GM19397 (cell line): Measurements from ENCODE around the gene VRK2.

Source experiments
- ATAC-seq: cut with Tn5 transposase; IDR thresholded peaks from one replicate; pipeline ENCODE4 v1.9.1; 2021; ENCODE audit warnings: mild to moderate bottlenecking, moderate library complexity; ENCODE audit not compliant: unreplicated experiment

VRK2 gene

DNA sequence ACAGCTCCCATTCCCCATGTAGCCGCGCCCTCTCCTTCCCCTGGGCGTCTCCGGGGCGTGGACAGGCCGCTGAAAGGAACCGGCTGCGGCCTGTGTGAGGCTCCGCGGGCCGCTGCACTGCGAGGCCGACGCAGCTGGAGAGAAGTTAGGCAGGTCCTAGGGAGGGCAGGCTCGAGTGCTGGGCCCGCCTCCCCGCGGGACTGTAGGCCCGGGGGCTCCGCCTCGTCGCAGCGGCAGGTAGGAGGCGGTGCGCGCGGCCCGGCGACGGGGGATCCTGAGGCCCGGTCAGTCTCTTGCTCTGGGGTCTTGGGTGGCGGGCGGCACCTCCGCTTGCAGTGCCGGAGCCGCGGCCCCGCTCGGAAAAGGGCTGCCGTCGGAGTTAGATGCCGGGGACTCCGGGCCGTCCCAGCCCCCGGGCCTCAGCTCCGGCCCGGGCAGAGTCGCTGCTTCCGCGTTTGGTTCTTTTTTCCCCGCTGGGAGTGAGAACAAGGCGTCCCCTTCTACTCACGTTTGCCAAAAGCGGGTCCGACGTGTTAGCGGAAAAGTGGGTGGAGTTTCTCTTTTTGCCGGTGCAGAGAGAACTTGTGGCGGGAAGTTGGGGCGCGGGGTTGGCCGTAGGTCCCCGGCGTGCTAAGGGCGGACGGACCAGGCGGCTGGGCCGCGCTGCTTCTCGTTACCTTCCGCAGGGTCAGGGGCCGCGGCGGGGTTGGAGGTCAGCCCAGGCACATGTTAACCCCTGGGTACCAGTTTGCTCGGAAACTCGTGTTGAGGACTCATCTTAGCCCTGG lies at the start of gene VRK2:
TSS of gene VRK2 (plus strand) at position 222 of the 788 bp plus-strand sequence. CDS start 2,026 bp downstream, outside the sequence.
- peak; percentile 90 for ATAC-seq

DNA sequence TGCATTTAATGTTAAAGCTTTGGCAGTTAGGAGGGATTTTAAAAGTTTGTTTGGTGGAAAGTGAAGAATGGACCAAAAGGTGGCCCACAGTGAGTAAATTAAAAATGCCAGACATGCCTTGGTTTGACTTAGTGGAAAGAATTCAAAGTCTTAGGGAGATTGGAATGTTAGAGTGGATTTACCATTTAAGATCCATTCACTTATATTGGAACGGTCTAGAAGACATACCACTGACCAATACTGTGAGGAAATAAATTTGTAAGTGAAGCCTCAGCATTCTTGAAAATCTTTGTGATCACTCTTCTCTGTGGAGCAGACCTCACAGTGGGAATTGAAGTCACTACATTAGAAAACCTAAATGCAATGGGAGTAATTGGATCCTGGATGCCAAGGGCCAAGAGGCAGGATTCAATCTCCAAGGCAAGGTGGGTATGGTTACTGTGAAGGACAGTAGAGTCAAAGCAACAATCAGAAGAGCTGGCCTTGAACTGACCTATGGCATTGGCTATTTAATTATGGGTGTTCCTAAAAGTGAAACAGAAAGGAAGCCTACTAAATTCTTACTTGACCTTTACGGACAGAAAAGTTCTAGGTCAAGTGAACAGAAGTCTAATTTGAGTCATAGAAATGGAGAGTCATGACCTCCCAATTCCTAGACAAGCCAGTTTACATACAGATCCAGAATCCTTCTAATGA lies 40.2 kb upstream of the VRK2 start:
- ATAC-seq: peak; percentile 42

DNA sequence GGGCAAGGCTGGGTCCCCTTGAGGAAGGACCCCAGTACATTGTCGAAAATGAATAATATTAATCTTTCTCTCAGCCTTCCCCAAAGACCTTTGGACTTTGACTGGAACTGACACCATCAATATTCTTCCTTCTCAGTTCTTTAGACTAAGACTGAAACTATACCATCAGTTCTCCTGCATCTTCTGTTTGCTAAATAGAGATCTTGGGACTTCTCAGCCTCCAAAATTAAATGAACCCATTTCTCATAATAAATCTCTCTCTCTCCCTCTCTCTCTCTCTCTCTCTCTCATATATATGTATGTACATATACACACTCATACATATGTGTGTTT lies 39.7 kb upstream of the VRK2 start:
- no peak for ATAC-seq

DNA sequence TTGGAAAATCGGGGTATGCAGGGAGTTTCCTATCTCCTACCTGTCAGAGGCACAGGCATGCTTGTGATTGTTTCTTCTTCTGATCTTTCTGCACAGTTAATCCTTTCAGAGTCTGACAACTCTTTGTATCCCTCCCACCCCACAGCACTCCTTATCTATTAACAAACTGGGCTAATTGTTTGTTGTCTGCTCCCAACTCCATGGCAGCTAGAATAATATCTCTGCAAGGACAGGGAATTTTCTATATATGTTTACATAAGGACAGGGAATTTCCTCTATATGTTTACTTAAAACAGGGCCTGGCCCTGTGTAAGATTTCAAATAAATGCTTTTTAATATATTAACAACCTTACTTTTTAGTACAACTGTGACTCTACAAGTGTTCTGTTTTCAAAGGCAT lies 36.0 kb upstream of the VRK2 start:
- no peak for ATAC-seq

DNA sequence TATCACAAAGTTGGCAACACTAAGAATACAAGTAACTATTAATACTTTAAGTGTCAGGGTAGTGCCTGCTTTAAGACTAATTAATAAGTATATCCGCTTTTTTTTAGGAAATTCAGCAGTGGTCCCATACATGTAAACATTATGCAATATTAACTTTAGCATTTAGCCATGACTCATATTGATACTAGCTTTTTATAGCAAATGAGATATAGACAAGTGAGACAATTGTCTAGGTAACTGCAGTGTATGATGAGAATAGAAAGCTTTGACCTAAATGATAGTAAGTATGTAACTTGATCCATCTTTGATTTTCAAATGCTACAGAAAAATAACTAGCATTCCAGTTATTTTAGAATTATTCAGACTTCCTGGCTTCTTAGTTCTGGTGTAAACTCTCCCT lies 27.4 kb upstream of the VRK2 start:
- no peak for ATAC-seq

DNA sequence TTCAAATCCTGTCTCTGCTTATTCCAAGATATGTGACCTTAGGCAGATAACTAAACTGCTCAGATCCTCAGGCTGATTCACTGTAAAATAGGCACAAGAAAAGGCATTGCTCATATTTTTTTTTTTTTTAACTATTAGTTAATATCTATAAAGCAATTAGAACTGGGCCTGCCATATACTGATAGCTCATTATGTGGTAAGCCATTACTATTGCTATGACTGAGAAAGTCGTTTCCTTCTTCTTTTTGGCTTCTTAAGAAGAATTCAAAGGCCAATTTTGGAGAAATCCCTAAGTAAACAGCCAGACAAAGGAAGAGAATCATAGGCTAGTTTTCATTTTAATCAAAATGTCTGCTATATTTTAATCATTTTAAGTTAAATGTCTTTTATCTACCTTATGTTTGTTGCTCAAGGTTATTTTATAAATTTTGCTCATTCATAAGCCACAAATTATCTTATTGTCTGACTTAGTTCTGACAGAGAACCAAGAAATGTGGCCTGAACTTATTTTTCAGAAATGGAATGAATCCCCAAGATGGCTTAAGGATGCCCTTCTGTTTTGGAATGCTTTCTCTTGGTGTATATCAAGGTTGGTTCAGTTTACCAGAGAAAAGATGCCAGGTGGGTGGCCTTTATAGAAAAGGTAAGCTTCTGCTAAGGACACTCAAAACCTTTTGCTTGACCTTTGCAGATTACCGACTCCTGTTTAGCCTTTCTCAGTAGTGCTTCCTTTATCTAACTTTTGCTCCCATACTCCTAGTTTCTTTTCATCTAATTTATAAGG lies 21.3 kb upstream of the VRK2 start:
- no peak for ATAC-seq

DNA sequence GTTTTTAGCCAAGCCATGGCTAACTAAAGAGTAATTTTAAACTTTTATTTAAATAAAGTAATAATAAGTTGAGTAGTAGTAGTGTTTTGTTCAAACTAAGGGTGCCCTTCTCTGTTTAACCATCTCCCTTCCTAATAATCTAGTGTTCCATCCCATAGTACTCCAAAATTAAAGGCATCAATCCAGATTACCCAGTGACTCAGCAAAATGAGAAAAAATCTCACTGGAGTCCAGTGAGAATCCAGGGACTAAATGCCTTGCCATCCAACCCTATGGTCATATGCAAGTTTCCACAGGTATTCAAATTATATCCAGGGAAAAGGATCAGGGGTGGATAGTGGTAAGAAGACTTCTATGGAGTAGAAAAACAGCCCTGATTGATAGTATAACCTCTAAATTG lies 19.6 kb upstream of the VRK2 start:
- no peak for ATAC-seq

DNA sequence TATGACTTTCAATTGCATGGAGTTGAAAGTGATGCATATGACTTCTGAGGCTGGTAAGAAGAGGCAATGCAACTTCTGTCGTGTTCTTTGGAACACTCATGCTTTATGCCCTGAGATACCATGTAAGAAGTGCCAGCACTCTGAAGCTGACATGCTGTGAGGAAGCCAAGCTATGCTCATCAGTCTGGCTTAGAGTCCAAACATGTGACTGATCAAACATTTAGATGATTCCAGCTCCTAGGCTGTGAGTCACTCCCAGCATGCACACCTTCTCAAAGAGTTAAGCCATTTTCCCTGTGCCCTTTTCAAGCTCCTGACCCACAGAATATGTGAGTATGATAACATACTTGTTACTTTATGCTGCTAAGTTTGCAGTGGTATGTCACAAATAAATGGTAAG lies 15.8 kb upstream of the VRK2 start:
- ATAC-seq: no peak

DNA sequence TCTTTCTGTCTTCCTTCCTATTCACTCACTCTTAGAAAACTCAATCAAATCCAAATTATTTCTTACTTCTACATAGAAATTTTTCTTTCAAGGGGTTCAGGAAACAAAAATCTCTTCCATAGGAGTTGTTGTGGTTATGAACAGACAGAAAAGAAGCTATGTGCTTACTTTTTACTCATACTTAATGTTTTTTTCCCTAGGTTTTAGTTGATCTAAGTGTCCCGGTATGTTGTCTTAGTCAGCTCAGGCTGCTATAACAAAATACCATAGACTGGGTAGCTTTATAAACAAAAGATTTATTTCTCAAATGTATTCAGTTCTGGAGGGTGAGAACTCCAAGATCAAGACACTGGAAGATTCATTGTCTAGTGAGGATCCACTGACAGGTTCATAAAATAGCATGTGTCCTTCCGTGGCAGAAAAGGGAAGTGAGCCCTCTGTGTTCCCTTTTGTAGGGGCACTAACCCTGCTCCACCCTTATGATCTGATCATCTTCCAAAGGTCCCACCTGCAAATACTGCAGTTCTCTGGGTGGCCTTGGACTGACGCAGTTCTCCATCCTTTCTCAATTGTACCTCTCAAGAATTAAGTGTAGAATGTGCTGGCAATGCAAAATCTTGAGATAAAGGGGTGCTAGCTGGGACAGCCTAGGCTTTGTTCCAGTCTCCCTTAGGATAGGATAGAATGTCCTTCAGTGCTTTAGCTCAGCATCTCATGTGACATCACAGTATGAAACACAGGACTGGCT lies 14.4 kb upstream of the VRK2 start:
- peak; percentile 71 for ATAC-seq

DNA sequence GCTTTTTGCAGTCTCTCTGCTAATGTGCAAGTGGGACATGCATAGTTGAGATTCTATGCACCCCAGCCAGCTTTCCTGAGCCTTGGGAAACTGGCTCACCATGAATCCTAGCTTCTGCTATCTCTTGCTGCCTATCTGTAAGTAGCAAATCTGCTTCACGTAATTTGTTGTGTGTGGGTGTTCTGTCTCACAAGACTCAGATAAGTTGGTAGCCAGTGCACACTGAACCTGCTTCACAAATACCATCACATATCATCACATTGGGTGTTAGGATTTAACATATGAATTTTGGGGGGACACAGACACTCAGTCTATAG lies 13.9 kb upstream of the VRK2 start:
- ATAC-seq: peak; percentile 4

DNA sequence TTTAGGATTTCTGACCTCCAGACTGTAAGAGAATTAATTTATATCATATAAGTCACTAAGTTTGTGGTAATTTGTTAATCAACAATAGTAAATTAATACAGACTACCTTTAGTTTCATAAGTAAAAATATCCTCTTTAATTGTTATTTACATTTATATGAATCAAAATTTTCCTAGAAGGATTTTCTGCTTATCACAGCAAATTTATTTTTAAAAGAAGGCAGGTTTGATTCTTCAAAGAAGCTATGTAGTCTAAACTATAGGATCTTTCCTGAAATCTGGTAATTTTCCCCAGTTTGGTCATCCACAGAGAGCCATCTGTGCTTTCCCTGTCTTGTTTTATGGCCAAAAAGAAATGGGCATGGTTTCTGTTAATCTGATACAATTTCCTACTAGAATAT lies 13.1 kb upstream of the VRK2 start:
- no peak for ATAC-seq

DNA sequence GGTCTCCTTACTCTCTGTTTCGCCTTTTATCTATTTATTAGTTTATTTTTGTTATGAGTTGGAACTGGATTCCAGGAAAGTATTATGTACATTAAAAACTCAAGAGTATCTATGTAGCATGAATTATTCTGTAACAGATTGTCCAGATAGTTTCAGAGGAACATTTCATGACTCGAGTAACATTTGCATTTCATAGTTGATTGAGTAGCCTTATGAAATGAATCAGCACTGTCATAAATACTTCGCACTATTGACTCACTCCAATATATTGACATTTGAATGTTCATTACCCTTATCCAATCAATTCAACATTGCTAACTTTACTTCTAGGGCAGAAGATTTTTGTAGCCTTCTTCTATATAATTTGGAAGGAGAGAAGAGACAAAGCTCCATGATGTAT lies 11.3 kb upstream of the VRK2 start:
- ATAC-seq: peak; percentile 62

DNA sequence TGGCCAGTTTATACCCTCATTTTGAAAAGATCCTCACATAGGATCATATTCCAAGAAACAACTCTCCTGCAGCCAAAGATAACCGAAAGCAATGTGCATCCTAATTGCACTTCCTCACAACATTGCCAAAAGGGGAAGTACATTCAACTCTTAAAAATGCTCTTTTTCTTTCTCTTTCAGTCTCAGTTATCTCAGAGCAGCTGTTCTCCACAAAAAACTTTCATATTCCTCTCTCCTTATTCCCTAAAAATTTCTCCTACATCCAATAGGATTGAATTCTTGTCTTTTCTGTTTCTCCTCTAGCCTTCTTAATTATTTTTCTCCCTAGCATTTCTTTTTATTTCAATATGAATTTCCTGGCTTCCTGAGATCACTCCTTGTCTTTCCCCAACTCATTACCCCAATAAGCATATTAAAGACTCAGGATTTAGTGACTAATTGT lies 7.4 kb upstream of the VRK2 start:
- ATAC-seq: no peak

DNA sequence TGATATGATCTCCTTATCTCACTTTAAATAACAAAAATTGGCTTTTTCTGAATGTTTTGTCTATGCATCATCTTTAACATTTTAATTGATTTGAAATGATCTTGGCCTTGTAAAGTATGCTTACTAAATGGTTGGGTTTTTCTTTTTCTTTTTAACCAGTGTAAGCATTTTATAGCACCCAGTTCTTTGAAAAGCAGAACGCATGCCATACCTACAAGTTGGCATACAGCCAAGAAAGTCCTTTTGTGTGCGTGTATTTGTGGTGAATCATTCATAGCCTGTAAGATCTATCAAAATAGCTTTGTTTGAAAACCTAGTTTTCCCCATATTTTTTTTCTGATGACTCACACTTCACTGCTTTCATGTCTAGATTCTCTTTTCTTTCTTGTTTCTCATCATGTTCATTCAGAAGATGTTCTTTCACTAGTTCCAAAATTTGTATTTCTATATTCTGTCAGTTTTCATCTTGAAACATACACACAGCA lies 4.1 kb upstream of the VRK2 start:
- no peak for ATAC-seq

DNA sequence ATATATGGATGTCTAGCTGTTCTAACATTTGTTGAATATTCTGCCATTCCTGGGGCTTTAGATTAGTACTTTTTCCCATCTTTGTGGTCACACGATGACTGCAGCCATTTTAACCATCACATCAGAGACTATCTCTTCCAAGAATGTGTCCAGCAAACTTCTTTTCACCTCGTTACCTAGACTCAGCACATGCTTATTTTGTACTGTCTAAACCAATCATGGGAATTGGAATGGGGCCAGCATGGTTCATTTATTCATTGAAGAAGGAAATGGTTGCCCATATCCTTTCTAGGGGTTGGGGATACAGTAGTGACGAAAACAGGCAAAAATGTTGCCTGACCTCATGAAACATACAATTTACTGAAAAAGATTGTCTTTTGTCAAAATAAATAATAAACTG lies 2.5 kb upstream of the VRK2 start:
- no peak for ATAC-seq

DNA sequence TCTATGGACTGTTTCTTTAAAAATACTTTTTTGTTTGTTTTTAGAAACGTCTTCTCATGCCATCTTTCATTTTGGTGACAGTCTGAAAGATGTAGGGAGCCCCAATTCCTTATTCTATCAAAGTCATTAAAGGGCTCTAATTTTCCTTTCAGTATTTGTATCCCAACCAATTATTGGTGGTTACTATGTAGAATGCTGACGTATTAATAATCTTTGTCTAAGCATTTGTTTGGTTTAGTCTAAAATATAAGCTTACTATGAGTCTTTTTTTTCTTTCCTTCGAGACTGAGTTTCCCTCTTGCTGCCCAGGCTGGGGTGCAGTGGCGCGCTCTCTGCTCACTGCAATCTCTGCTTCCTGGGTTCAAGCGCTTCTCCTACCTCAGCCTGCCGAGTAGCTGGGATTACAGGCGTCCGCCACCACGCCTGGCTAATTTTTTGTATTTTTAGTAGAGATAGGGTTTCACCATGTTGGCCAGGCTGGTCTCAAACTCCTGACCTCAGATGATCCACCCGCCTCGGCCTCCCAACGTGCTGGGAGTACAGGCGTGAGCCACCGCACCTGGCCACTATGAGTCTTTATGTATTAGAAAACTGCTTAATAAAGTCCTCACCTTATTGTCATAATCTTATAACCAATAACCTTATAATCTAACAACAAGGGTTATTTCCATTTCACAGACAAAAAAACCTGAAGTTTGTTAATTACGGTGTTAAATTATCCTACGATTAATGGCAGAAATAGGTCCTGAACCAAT lies 849 bp upstream of the VRK2 start:
- ATAC-seq: no peak

DNA sequence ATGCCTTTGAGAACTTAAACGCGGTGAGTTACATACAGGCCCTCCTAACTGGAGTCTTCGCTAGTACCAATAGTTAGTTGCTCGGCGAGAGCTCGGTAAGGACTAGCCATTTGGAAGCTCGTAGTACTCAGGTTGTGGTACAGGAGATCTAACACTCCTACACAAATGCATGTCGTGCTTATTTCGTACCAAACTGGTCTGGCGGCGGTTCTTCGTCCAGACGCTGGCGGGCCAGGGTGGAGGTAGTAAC lies 346 bp upstream of the VRK2 start:
- no peak for ATAC-seq

DNA sequence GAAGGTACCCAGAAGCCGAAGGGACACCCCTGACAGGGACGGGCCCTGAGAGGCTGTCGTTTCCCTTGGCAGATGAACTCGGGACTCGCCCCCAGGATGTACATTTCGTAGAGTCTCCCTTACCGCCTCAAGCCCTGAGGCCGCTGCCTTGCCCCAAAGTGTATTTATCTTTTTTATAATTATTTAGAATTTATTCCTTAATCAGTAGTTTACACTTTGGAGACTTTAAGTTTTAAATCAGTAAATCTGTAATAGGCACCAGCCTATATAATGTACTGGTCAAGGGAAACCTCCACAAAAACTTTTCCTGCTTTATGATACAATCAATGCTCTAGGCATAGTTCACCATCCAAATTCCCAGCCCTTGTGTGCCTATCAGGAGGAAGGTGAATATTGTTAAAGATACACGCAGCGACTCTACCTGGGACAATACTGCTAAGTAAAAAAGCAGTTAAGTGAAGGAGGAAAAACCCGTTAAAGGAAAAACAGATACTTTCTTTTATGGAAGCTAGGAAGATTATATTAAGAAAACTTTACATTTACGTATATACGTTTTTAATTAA lies 848 bp downstream of the VRK2 start:
- ATAC-seq: peak; percentile 25

DNA sequence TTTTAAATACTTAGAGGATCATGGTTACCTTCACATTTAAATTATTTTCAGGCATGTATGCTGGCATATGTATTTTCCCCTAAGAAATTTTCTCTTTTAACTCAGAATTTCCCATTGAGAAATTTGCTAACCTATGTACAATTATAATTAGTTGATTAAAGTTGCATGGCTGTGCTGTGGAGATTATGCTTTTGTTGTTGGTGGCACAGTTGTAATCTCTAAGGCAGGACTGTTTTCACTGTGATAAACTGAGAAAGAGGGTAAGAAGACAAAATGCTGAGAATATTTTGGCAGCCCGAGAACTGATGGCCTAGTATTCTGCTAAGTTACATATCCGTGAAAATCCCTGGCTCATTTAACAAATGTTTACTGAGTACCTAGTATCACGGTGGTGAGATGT lies 1.4 kb downstream of the VRK2 start:
- ATAC-seq: no peak

DNA sequence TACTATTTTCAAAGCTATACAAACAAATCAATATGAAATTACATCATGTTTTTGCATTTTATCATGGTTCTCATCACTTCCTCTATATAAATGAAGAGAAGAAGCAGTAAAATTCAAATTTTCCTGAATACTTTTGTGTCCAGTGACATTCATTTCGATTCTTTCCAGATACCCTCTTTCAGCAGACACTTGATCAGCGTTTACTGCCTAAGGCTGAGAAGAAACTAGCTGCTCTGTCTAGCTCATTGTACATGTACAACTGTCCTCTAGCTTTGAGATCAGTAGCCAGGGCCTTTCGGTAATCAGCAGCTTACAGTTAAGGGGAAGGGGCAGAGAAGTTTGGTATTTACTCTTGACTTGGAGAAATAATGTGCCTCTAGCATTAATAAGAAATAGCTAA lies 4.8 kb downstream of the VRK2 start:
- ATAC-seq: no peak
